Activated CD4-positive, alpha-beta T cell treated with anti-CD3 and anti-CD28 coated beads, Interleukin-2, amount 50 U/mL, for 4 hours (primary cell): ENCODE results near the gene DIP2C.
"Not testable (repeated sequence)": the region's sequence is repeated elsewhere in the genome, so short reads cannot be mapped to it uniquely, and the experiment has no call there.

Source experiments
- DNase-seq, 2 experiments: peaks; one replicate each; pipeline ENCODE4 v3.0.0-alpha.2; 2020

The DIP2C gene

GRCh38 chr10:282294-283139 lies 407.0 kb downstream of the DIP2C start:
- DNase-seq, result no peak

- DNase-seq, result no peak
These were observed 409.8 kb downstream of the DIP2C start for GRCh38 chr10:279655-280054.

GRCh38 chr10:279232-279631 lies 410.2 kb downstream of the DIP2C start:
- DNase-seq, result no peak

- DNase-seq, result no peak
These were observed 410.8 kb downstream of the DIP2C start for GRCh38 chr10:278707-279106.

GRCh38 chr10:277963-278362 lies 411.5 kb downstream of the DIP2C start:
- DNase-seq, result no peak

- no peak for DNase-seq
These were observed 413.8 kb downstream of the DIP2C start for GRCh38 chr10:275680-276079.

- no peak for DNase-seq
These were observed 414.6 kb downstream of the DIP2C start for GRCh38 chr10:274866-275265.

- no peak for DNase-seq
These were observed 416.4 kb downstream of the DIP2C start for GRCh38 chr10:273088-273487.

- no peak for DNase-seq
These were observed 417.7 kb downstream of the DIP2C start for GRCh38 chr10:271722-272121.

- DNase-seq, result no peak
These were observed 418.3 kb downstream of the DIP2C start for GRCh38 chr10:271201-271600.

- no peak for DNase-seq
These were observed 419.9 kb downstream of the DIP2C start for GRCh38 chr10:269440-270074.

- DNase-seq, result no peak
These were observed 421.8 kb downstream of the DIP2C start for GRCh38 chr10:267705-268104.

GRCh38 chr10:266974-267425 lies 422.5 kb downstream of the DIP2C start:
- DNase-seq, result no peak

- DNase-seq, result not testable (repeated sequence)
These were observed 423.5 kb downstream of the DIP2C start for GRCh38 chr10:265816-266588.

- DNase-seq, result not testable (repeated sequence)
These were observed 424.4 kb downstream of the DIP2C start for GRCh38 chr10:265074-265440.

GRCh38 chr10:264160-265073 lies 425.1 kb downstream of the DIP2C start:
- DNase-seq, result not testable (repeated sequence)

- DNase-seq, result no peak
These were observed 428.5 kb downstream of the DIP2C start for GRCh38 chr10:260819-261429.

- DNase-seq, result no peak
These were observed 437.4 kb downstream of the DIP2C start for GRCh38 chr10:251982-252582.

GRCh38 chr10:248307-248706 lies 441.2 kb downstream of the DIP2C start:
- no peak for DNase-seq

GRCh38 chr10:247480-247879 lies 442.0 kb downstream of the DIP2C start:
- DNase-seq, result no peak

GRCh38 chr10:246431-246830 lies 443.0 kb downstream of the DIP2C start:
- DNase-seq, result no peak

GRCh38 chr10:244227-244626 lies 445.2 kb downstream of the DIP2C start:
- no peak for DNase-seq
